Right lobe of liver (tissue), 6 donors: ENCODE data around the gene LOXL4. TPM values are rescaled to one million over a fixed set of nuclear protein-coding genes. Genes with fewer than 3 reads are reported as not detected.
A peak's percentile ranks its signal among the peaks of the same experiment; 100 is the strongest.

Experiments used
- ATAC-seq, 4 donors: fragments of 200-7000 bp; cut with Tn5 transposase; one replicate each; pipeline ENCODE4 v1.9.1; 2020; ENCODE audit warnings: mild to moderate bottlenecking in 4 of 4, moderate library complexity in 4 of 4
- DNase-seq, 3 donors: peaks; one replicate each; pipeline ENCODE4 v3.0.0-alpha.2; 2020
- H3K27ac ChIP-seq, 3 donors: fragments of 200-600 bp; one replicate each; pipeline ENCODE4 v1.8.0; 2022
- H3K27me3 ChIP-seq, 2 donors: fragments of 200-600 bp; one replicate each; pipeline ENCODE4 v1.8.0; 2022
- H3K36me3 ChIP-seq, 4 donors: fragments of 200-600 bp; sonication (generic) in 1 of 4; one replicate each; pipeline versions ENCODE4 v1.5.1 to v1.8.0; 2017 to 2022; ENCODE audit warnings: control low read depth in 1 of 4
- H3K4me1 ChIP-seq, 4 donors: fragments of 200-600 bp; sonication (generic) in 1 of 4; one replicate each; pipeline versions ENCODE4 v1.5.1 to v1.8.0; 2017 to 2022; ENCODE audit warnings: control low read depth in 1 of 4
- H3K4me3 ChIP-seq, 3 donors: fragments of 200-600 bp; one replicate each; pipeline ENCODE4 v1.8.0; 2022
- H3K9me3 ChIP-seq, 4 donors: fragments of 200-600 bp; sonication (generic) in 1 of 4; one replicate each; pipeline versions ENCODE4 v1.5.1 to v1.8.0; 2017 to 2022; ENCODE audit warnings: control low read depth in 1 of 4
- CTCF ChIP-seq, 4 donors: fragments of 200-600 bp in 3 of 4; fragments of 450-650 bp in 1 of 4; IDR thresholded peaks; one replicate each; pipeline versions ENCODE4 v1.5.1 to v1.8.0; 2016 to 2022; ENCODE audit warnings: antibody characterized with exemption in 4 of 4, mild to moderate bottlenecking in 2 of 4
- POLR2A ChIP-seq: fragments of 450-650 bp; IDR thresholded peaks from one replicate; pipeline ENCODE4 v1.6.1; 2017; ENCODE audit warnings: antibody characterized with exemption, mild to moderate bottlenecking
- WGBS: methylation state at CpG from one replicate; pipeline ENCODE4 v1.1.6; 2018; ENCODE audit warnings: low coverage, low lambda C conversion rate; ENCODE audit not compliant: insufficient coverage; ENCODE audit errors: missing lambda C conversion rate; 5-methylcytosine and 5-hydroxymethylcytosine counted together
- intact Hi-C, 2 donors: fragments of 100-400 bp; cut with DNase I; formaldehyde crosslinking; loops; one replicate each; pipeline versions ENCODE4 v1.11.2 to v1.14.1; 2022
- total RNA-seq, 6 experiments: library from RNA; depleted of rRNA in 2 of 6; stranded (reverse); fragments of >200 nt in 2 of 6; fragmentation: NEBNext Ultra II Directional in 3 of 6; extraction: Animal tissue kit (Norgen Biotek cat#: 25700) in 3 of 6; gene quantifications; one replicate each; pipeline versions ENCODE4 v1.1.0 to v1.2.4, GENCODE V29; 2016 to 2023
- donor health status: DM: no; HTN: yes; CAD: no.
- donor health status: DM: no; HTN: no; CAD: no.
- donor health status: DM: no; HTN: no; CAD: no.
- donor health status: DM: no; HTN: yes; CAD: no.
- donor health status: DM: no; HTN: yes; CAD: no.

LOXL4 gene
- total RNA-seq, 6 experiments from 2014 or later = 0.51 to 33.4 (median 10.8) TPM

GRCh38 chr10:98293550-98294269 is 25.7 kb upstream of the LOXL4 start:
- intact Hi-C loops = no loop called here
- Histone ChIP-seq H3K27me3 (no peaks in the 10 kb centered on the region), H3K4me3 (no peak overlapping the region), H3K4me1 (no peaks in the 10 kb centered on the region), H3K27ac (no peak overlapping the region), H3K36me3 (no peaks in the 10 kb centered on the region), H3K9me3 (no peaks in the 10 kb centered on the region)
- peak in 1 of 3 donors; percentile 38 for DNase-seq
- 31% methylated on average over 2 of the region's 8 CpGs for WGBS
- TF ChIP-seq POLR2A = no peak
- TF ChIP-seq CTCF (IDR thresholded peaks at IDR 0.05) = no peak
- ATAC-seq = no peak

DNA sequence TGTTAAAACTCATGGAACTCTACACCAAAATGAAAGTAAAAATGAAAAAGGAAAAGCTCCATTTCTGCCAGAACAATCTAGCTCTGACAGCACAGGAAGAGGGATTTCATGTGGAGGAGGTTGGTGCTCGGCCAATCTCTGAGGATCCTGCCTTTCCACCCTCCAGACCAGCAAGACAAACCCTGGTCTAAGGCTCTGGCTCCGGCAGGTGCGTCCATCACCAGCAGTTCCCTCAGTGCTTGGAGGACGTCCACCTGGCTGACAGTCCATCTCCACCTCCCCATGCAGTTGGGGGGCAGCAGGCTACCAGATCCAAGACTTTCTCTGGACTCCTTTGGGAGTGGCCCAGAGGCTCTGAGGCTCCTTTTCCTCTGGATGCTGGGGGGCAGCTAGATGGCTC is 25.0 kb upstream of the LOXL4 start:
- 45% methylated on average over 4 of the region's 4 CpGs for WGBS
- TF ChIP-seq CTCF (IDR thresholded peaks at IDR 0.05) (no peak), POLR2A (no peak)
- H3K27ac ChIP-seq = no peak overlapping the region
- no peaks in the 10 kb centered on the region for H3K9me3 ChIP-seq
- intact Hi-C loops = no loop called here
- no peaks in the 10 kb centered on the region for H3K27me3 ChIP-seq
- H3K36me3 ChIP-seq = no peaks in the 10 kb centered on the region
- no peaks in the 10 kb centered on the region for H3K4me1 ChIP-seq
- peak in 1 of 3 donors; percentile 33 for DNase-seq
- ATAC-seq = peak in 2 of 4 donors; percentile 10 to 21
- H3K4me3 ChIP-seq = no peak overlapping the region

GRCh38 chr10:98289802-98290209 is 21.8 kb upstream of the LOXL4 start:
- no peaks in the 10 kb centered on the region for H3K9me3 ChIP-seq
- no CpG with 5 or more reads among the region's 10 CpGs for WGBS
- no peak for ATAC-seq
- H3K36me3 ChIP-seq = no peaks in the 10 kb centered on the region
- no peak overlapping the region for H3K4me3 ChIP-seq
- DNase-seq = peak in 1 of 3 donors; percentile 31
- no peaks in the 10 kb centered on the region for H3K4me1 ChIP-seq
- TF ChIP-seq POLR2A = no peak
- no peak for TF ChIP-seq CTCF (IDR thresholded peaks at IDR 0.05)
- no peak overlapping the region for H3K27ac ChIP-seq
- intact Hi-C loops = no loop called here
- H3K27me3 ChIP-seq = no peaks in the 10 kb centered on the region

DNA sequence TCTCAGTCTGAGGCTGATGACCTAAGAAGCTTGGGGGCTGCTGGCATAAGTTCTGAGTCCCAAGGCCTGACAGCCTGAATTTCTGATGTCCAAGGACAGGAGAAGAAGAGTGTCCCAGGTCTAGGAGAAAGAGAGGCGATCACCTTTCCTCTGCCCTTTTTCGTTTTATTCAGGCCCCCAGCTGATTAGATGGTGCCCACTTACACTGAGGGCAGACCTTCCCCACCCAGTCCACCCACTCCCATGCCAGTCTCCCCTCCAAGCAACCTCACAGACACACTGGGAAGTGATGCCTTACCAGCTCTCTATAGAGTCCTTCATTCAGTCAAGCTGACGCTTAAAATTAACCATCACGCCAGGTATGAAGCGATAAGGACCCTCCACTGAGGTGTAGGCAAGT is 19.3 kb upstream of the LOXL4 start:
- Histone ChIP-seq H3K4me3 (no peak overlapping the region), H3K9me3 (no peaks in the 10 kb centered on the region), H3K27ac (no peak overlapping the region), H3K4me1 (no peaks in the 10 kb centered on the region), H3K36me3 (no peaks in the 10 kb centered on the region), H3K27me3 (no peaks in the 10 kb centered on the region)
- TF ChIP-seq CTCF (IDR thresholded peaks at IDR 0.05) (no peak), POLR2A (no peak)
- WGBS = 90% methylated on average over 5 of the region's 5 CpGs
- no peak for ATAC-seq
- DNase-seq = no peak
- intact Hi-C loops = no loop called here
